Measurements from ENCODE around the gene FAM156A. TPM values are rescaled to one million over a fixed set of nuclear protein-coding genes. Genes with fewer than 3 reads are reported as not detected.

Gene FAM156A
- polyA plus RNA-seq, 1 of the 3 experiments (the other 2 are of a cell fraction): 47.2 TPM

DNA sequence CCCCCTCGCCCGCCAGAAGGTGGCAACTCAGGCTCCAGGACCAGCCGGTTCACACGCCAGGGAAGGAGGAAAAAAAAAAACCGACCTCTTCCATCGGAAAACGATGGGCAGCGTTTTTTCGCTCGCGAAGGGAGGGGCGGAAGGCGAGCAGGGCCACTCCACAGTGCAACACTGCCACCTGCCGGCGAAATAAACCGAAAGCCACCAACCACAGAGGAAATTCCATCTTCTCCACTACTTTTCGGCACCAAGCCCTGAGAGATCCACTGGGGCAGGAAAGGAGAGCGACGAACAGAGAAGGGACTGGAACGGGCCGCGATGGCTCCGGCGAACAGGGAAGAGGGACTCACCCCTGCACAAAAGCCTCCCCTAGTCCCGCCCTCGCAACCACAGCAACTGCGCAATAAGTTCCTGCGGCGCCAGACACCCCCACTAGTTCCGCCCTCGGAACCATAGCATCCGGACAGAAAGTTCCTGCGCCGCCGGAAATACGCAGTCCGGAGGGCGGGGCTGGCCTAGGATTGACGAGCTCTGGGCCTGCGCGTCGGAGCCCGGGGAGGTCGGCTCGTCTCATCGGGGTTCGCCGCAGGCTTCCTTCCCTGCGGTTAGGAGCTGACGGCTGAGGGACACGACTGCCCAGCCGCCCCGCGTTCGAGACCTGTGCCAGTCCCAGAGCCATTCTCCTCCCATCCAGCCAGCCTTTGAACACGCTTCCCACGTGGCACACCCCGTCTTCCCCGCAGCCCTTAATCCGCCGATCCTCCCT lies 23.4 kb downstream of the FAM156A start (continued):
- TF ChIP-seq MXI1 (IDR thresholded peaks at IDR 0.05; ENCODE audit: low read depth, low read length): peak; percentile 45
- TF ChIP-seq REST (IDR thresholded peaks at IDR 0.05; ENCODE audit: low read depth, low read length): no peak; the same call in 1 of the 2 replicates
- TF ChIP-seq USF2 (IDR thresholded peaks at IDR 0.05; ENCODE audit: borderline replicate concordance, low read depth, low read length): no peak
- peak; percentile 82 for TF ChIP-seq TCF12 (IDR thresholded peaks at IDR 0.05)
- peak; percentile 79 for TF ChIP-seq ELF1 (IDR thresholded peaks at IDR 0.05)
- no peak for TF ChIP-seq RCOR1 (IDR thresholded peaks at IDR 0.05; ENCODE audit: low read length)
- TF ChIP-seq SMC3 (IDR thresholded peaks at IDR 0.05; ENCODE audit: low read depth, low read length): peak; percentile 71

GRCh38 chrX:52933976-52934703 lies 24.2 kb downstream of the FAM156A start:
- WGBS (ENCODE audit: low lambda C conversion rate): 5% methylated on average over 23 of the region's 27 CpGs
- no peak for TF ChIP-seq MEF2A (IDR thresholded peaks at IDR 0.05; ENCODE audit: borderline replicate concordance, low read depth)
- TF ChIP-seq FOXM1 (IDR thresholded peaks at IDR 0.05; ENCODE audit: low read depth): no peak
- no peak for DNase-seq

More at GRCh38 chrX:52933976-52934703, 24.2 kb downstream of the FAM156A start:
- H2AFZ ChIP-seq (ENCODE audit: low read depth): peak overlapping the region; percentile 88
- H3K79me2 ChIP-seq (ENCODE audit: insufficient read depth): no peaks in the 10 kb centered on the region
- peak overlapping the region; percentile 95 to 98 for H3K27ac ChIP-seq (ENCODE audit: low read depth in 2 of 2, low read length in 1 of 2)
- H3K36me3 ChIP-seq (replicated peaks in 1 of 2; ENCODE audit: control insufficient read depth in 1 of 2, insufficient read depth in 2 of 2, low read length in 1 of 2): no peaks in the 10 kb centered on the region
- peak overlapping the region; percentile 88 to 95 for H3K4me3 ChIP-seq (ENCODE audit: low read depth in 2 of 2, low read length in 1 of 2)
- H3K4me2 ChIP-seq: peak overlapping the region; percentile 90
- POLR2A ChIA-PET: no interaction called here
- no peaks in the 10 kb centered on the region for H3K9me3 ChIP-seq
- CTCF ChIA-PET: interaction anchor here (1.2 kb wide), 1 partner anchor 359 kb away, joined by 4 read pairs; no protein-coding TSS in a partner anchor
- no peaks in the 10 kb centered on the region for H3K27me3 ChIP-seq (ENCODE audit: insufficient read depth)
- peaks cover 0 to 9% of the 10 kb centered on the region in 2 experiments; a peak in 2 of 4 replicates for H3K4me1 ChIP-seq (ENCODE audit: control insufficient read depth in 1 of 2, insufficient read depth in 2 of 2, low read depth in 1 of 2, low read length in 1 of 2)
- no peaks in the 10 kb centered on the region for H4K20me1 ChIP-seq (ENCODE audit: insufficient read depth)
- no peaks in the 10 kb centered on the region for H3K9me2 ChIP-seq
- no peaks in the 10 kb centered on the region for H3F3A ChIP-seq (replicated peaks; ENCODE audit: insufficient read depth)
- H3K9ac ChIP-seq: peak overlapping the region; percentile 91

Measured in SK-N-SH (cell line).